Small intestine (tissue), 7 donors: Measurements from ENCODE around the gene SIAH1. TPM values are rescaled to one million over a fixed set of nuclear protein-coding genes. Genes with fewer than 3 reads are reported as not detected.
"Not testable (repeated sequence)": the region's sequence is repeated elsewhere in the genome, so short reads cannot be mapped to it uniquely, and the experiment has no call there.

Source experiments
- DNase-seq, 2 donors: peaks; one replicate each; pipeline versions ENCODE4 v3.0.0 to v3.0.0-alpha.2; 2013
- FAIRE-seq: peaks from 2 replicates; lab custom pipeline; 2012; peaks lifted over from hg19 to GRCh38; lab: Jason Lieb, UNC
- H3K27ac ChIP-seq, 3 donors: one replicate each; pipeline ENCODE4 v1.5.1; 2013; ENCODE audit warnings: low read length in 2 of 3, mild to moderate bottlenecking in 2 of 3, control low read depth in 1 of 3, inconsistent platforms in 1 of 3, low read depth in 1 of 3, moderate library complexity in 1 of 3
- H3K27me3 ChIP-seq, 3 donors: one replicate each; pipeline ENCODE4 v1.6.1; 2013; ENCODE audit warnings: low read length in 3 of 3, inconsistent platforms in 1 of 3; ENCODE audit not compliant: control insufficient read depth in 3 of 3, insufficient read depth in 3 of 3
- H3K36me3 ChIP-seq, 3 donors: one replicate each; pipeline ENCODE4 v1.6.1; 2013; ENCODE audit warnings: low read length in 3 of 3, inconsistent platforms in 1 of 3, low read depth in 1 of 3, mild to moderate bottlenecking in 1 of 3, moderate library complexity in 1 of 3; ENCODE audit not compliant: control insufficient read depth in 3 of 3, insufficient read depth in 2 of 3
- H3K4me1 ChIP-seq, 3 donors: one replicate each; pipeline ENCODE4 v1.6.1; 2013; ENCODE audit warnings: low read length in 2 of 3, inconsistent platforms in 1 of 3, low read depth in 1 of 3, mild to moderate bottlenecking in 1 of 3, moderate library complexity in 1 of 3; ENCODE audit not compliant: control insufficient read depth in 3 of 3, insufficient read depth in 2 of 3
- H3K4me3 ChIP-seq, 3 donors: one replicate each; pipeline ENCODE4 v1.5.1; 2013; ENCODE audit warnings: low read length in 3 of 3, control low read depth in 1 of 3, inconsistent platforms in 1 of 3, low read depth in 1 of 3, mild to moderate bottlenecking in 1 of 3, moderate library complexity in 1 of 3
- H3K9me3 ChIP-seq, 2 donors: one replicate each; pipeline ENCODE4 v1.6.1; 2013; ENCODE audit warnings: low read depth in 1 of 2, low read length in 1 of 2; ENCODE audit not compliant: control insufficient read depth in 2 of 2, insufficient read depth in 1 of 2
- WGBS, 3 donors: extraction: QIAGEN DNeasy Blood & Tissue Kit; methylation state at CpG; one replicate each; pipeline ENCODE4 v1.1.7; 2013; 5-methylcytosine and 5-hydroxymethylcytosine counted together
- polyA plus RNA-seq, 4 donors: library from polyadenylated mRNA; stranded (reverse) in 3 of 4; unstranded in 1 of 4; fragments of 200-250 nt in 3 of 4; fragments of 120-200 nt in 1 of 4; gene quantifications; one replicate each; pipeline versions ENCODE4 v1.2.1 to v1.2.3, GENCODE V29; 2013
- donor health status: healthy with polysubstance abuse.
- donor health status: control.
- donor health status: control.
- donor health status: Bipolar disorder and iron deficiency.
- donor health status: healthy.

Gene SIAH1
- polyA plus RNA-seq, 4 donors: 18.8 to 40.1 (median 20.5) TPM

DNA sequence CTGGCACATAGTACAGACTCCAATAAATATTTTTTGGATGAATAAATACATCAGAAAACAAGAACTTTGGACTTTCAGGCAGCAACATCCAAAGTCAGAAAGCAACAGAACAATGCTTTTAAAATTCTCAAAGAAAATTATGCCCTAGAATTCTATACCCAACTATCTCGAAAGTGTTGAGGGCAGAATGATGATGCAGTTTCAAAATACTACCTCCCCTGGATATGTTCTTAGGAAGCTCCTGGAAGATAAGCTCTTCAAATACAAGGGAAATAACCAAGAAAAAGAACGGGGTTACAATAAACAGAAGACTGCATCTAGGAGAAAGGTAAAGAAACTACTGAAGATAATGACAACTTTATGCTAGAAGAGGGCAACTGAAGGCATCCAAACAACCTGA is 11.0 kb downstream of the SIAH1 start:
- Histone ChIP-seq H3K4me1 (peaks cover 5 to 12% (median 7%) of the 10 kb centered on the region in 3 donors), H3K36me3 (no peaks in the 10 kb centered on the region), H3K4me3 (no peak overlapping the region), H3K27me3 (no peaks in the 10 kb centered on the region), H3K9me3 (no peaks in the 10 kb centered on the region), H3K27ac (no peak overlapping the region)
- FAIRE-seq: no peak
- WGBS, 3 donors: 33 to 46% (median 42%) methylated on average over 2 of the region's 2 CpGs
- no peak for DNase-seq

DNA sequence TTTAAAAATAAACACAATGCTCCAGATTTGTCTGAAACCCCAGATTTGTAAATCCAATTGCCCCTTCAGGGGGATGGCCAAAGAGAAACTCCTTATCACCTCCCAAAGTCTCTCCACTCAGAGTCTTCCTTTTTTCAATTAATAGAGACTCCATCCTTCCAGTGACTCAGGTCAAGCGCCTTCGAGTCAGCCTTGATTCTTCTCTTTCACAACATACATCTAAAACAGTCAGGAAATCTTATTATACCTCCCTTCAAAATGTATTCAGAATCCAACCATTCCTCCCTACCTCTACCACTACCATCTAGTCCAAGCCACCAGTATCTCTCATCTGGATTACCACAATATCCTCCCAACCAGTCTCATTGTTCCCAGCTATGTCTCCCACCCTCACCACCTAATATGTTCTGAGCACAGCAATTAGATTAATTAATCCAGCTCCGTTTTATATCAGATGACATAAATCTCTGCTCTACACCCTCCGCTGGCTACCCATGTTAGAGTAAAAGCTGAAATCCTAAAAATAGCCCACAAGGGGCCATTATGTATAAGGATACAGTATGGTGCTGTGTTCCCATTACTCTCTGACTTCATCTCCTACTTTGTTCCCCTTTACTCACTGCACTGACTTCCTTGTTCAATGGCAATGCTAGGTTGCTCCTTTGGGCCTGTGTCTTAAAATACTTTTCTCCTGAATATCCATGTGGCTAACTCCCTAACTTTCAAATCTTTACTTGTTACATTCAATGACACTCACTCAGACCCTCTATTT is 11.8 kb downstream of the SIAH1 start:
- DNase-seq (no peak), FAIRE-seq (no peak)
- 79 to 91% (median 81%) methylated on average over 4 of the region's 4 CpGs for WGBS, 3 donors

DNA sequence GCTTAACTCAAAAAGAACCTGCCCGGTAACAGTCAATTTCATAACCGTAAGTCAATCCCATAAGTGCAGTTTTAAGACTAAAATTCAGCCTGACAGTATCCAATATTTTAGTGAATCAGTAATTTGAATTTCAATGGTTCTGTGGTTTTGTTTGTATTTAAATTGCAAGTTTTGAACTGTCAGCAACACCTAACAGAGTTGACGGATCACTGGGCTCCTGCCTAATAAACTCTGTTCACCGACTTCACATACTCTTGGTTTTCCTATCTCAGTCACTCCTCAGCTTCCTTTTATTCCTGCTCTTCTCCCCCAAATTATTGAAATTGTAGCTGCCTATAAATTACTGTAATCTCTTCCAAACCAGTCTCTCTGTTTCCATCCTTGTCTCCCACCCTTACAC is 12.5 kb downstream of the SIAH1 start:
- Histone ChIP-seq H3K36me3 (no peaks in the 10 kb centered on the region), H3K4me3 (no peak overlapping the region), H3K9me3 (no peaks in the 10 kb centered on the region), H3K27ac (no peak overlapping the region), H3K27me3 (no peaks in the 10 kb centered on the region), H3K4me1 (peaks cover 0 to 11% (median 0%) of the 10 kb centered on the region in 3 donors)
- WGBS, 3 donors: 88 to 90% (median 89%) methylated on average over 4 of the region's 4 CpGs
- DNase-seq: no peak
- FAIRE-seq: no peak

More for the DNA sequence above, 11.8 kb downstream of the SIAH1 start:
- Histone ChIP-seq H3K36me3 (no peaks in the 10 kb centered on the region), H3K9me3 (no peaks in the 10 kb centered on the region), H3K4me1 (peaks cover 0 to 11% (median under 1%) of the 10 kb centered on the region in 3 donors), H3K27me3 (no peaks in the 10 kb centered on the region), H3K4me3 (no peak overlapping the region), H3K27ac (no peak overlapping the region)

DNA sequence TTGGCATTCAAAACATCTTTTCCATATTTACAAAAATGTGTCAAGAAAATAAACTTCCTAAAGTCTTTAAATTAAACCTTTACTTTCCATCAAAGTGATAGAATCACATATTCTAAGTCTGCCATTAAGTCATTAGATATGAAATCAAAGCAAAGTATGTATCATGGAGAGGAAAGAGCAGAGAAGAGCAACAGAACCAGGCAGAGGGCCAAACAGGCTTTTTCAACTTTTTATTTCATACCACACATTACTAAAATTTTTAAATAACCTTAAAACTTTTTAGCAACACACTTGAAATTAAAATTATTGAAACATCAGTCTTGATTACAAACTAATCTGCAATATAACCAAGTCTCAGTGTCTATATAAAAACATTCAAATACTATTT is 13.8 kb downstream of the SIAH1 start:
- Histone ChIP-seq H3K36me3 (no peaks in the 10 kb centered on the region), H3K27me3 (no peaks in the 10 kb centered on the region), H3K4me3 (no peak overlapping the region), H3K4me1 (peaks cover 0 to 18% (median 6%) of the 10 kb centered on the region in 3 donors), H3K9me3 (no peaks in the 10 kb centered on the region), H3K27ac (no peak overlapping the region)
- FAIRE-seq (no peak), DNase-seq (no peak)

DNA sequence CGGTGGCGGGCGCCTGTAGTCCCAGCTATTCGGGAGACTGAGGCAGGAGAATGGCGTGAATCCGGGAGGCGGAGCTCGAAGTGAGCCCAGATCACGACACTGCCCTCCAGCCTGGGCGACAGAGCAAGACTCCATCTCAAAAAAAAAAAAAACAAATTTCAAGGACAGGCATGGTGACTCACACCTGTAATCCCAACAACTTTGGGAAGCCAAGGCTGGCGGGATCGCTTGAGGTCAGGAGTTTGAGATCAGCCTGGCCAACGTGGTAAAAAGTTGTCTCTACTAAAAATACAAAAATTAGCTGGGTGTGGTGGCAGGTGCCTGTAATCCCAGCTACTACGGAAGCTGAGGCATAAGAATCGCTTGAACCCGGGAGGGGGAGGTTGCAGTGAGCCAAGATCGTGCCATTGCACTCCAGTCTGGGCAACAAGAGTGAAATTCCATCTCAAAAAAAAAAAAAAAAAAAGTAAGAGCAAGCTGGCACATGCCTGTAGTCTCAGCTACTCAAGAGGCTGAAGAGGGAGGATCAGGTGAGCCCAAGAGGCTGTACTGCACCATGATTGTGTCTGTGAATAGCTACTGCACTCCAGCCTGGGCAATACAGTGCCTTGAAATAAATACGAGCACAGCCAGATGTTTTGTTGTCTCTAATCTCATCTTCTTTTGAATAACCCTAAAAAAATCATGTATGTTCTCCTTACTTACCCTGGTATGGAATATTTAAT is 14.4 kb downstream of the SIAH1 start:
- not testable (repeated sequence) for FAIRE-seq, H3K9me3 ChIP-seq, DNase-seq, H3K4me3 ChIP-seq, H3K27me3 ChIP-seq, H3K36me3 ChIP-seq, H3K27ac ChIP-seq
- H3K4me1 ChIP-seq: peaks cover 0 to 18% (median 9%) of the 10 kb centered on the region in 3 donors
- 90 to 93% (median 92%) methylated on average over 18 of the region's 18 CpGs for WGBS, 3 donors

DNA sequence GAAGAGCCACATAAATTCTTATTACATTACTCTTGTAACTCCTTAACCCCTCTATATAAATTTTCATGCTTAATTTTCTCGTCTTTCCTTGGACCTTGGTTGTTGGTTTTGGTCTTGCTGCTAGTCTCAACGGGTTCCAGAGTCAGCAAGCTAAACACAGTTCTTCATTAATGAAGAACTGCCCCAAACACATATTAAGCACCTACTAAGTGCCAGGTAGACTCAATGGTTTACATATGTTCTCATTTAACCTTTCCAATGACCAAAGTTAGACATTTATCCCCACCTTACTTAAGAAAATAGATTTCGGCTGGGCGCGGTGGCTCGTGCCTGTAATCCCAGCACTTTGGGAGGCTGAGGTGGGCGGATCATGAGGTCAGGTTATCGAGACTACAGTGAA is 15.0 kb downstream of the SIAH1 start:
- H3K4me1 ChIP-seq: peaks cover 4 to 20% (median 13%) of the 10 kb centered on the region in 3 donors
- H3K27ac ChIP-seq: no peak overlapping the region
- FAIRE-seq: no peak
- no peak for DNase-seq
- H3K36me3 ChIP-seq: no peaks in the 10 kb centered on the region
- no peak overlapping the region for H3K4me3 ChIP-seq
- H3K27me3 ChIP-seq: no peaks in the 10 kb centered on the region
- 96% methylated on average over 8 of the region's 8 CpGs for whole genome bisulfite sequencing, 3 donors
- no peaks in the 10 kb centered on the region for H3K9me3 ChIP-seq

DNA sequence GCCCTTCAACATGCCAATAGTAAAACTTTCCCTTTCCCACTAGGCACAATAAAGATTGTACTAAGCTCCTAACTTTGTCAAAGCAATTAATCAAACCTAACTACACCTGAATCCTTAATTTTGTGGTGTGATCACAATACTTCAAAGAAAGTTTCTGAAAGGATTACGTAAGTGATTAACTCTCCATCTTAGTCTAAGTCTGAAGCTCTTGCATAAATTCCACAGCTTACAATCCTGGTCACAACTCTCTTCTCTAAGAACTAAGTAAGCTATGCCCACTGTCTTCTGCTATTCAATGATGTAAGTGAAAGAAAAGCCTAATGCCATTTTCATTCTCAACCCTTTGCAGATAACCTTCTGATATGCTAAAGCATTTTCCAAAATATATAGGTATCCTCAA is 15.4 kb downstream of the SIAH1 start:
- Histone ChIP-seq H3K4me1 (peaks cover 8 to 21% (median 17%) of the 10 kb centered on the region in 3 donors), H3K27me3 (no peaks in the 10 kb centered on the region), H3K9me3 (no peaks in the 10 kb centered on the region), H3K27ac (no peak overlapping the region), H3K36me3 (no peaks in the 10 kb centered on the region), H3K4me3 (no peak overlapping the region)
- 65 to 78% (median 71%) methylated on average over 1 of the region's 1 CpG for WGBS, 3 donors
- DNase-seq (no peak), FAIRE-seq (no peak)

DNA sequence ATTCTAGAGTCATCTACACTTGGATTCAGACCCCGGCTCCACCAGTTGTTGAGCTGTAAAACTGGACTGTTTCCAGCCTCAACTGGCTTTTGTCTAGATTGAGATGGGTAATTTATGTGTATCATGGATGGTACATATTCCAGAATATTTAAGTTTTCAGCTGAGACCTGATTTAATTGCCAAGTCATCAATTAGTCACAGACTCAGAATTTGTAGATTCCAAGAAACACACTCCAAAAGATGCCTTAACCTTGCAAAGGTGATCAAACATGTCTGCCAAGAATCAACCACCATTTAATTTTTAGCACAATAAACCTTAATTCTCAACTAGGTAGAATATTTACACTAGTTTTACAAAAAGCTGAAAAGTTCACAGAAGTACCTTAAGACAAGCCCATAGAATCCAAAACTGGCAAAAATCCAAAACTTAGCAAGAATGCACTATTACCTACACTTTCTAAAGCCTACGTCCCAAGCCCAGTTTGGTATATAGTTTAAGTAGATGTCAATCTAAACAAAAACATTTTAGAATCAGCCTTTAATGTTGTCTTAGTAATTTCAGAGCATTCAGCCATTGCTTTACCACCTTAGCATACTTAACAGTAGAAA is 17.7 kb downstream of the SIAH1 start:
- H3K36me3 ChIP-seq: no peaks in the 10 kb centered on the region
- peaks cover 8 to 17% (median 13%) of the 10 kb centered on the region in 3 donors for H3K4me1 ChIP-seq
- H3K27me3 ChIP-seq: no peaks in the 10 kb centered on the region
- DNase-seq (no peak), FAIRE-seq (no peak)
- H3K27ac ChIP-seq: no peak overlapping the region
- H3K9me3 ChIP-seq: no peaks in the 10 kb centered on the region
- no peak overlapping the region for H3K4me3 ChIP-seq
- WGBS, 3 donors: 56 to 66% (median 61%) methylated on average over 2 of the region's 2 CpGs
